Neural progenitor cell (in vitro differentiated cells): Measurements from ENCODE around the gene ATP1A1.

Experiments
- EZH2 ChIP-seq: fragments of 200-600 bp; sonication (generic); IDR thresholded peaks from 2 replicates; pipeline ENCODE4 v1.6.1; 2017; ENCODE audit warnings: antibody characterized with exemption, mild to moderate bottlenecking, moderate library complexity
- TF ChIP-seq, protein P1 (sequence below): fragments of 200-600 bp; sonication (generic); IDR thresholded peaks from 2 replicates; pipeline ENCODE4 v1.5.1; 2017; ENCODE audit warnings: antibody characterized with exemption, mild to moderate bottlenecking

DNA sequence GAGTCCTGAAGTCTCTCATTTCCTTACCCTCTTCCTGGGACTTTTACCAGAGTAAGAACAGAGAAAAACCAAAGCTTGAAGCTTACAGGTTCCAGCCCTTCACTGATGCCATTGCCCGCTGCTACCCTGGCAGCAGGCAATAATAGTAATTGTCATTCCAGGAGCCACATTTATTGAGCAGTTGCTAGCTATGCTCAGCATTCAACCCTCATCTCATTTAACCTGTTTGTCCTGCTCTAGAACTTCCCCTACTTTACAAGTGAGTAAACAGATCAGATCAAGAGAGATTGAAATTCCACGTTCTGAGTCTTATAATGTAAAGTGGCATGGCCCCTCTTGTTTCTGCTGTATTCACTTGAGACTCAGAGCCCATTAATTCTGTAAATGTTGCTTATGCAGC lies 80.4 kb downstream of the ATP1A1 start:
- TF ChIP-seq, protein P1, sequence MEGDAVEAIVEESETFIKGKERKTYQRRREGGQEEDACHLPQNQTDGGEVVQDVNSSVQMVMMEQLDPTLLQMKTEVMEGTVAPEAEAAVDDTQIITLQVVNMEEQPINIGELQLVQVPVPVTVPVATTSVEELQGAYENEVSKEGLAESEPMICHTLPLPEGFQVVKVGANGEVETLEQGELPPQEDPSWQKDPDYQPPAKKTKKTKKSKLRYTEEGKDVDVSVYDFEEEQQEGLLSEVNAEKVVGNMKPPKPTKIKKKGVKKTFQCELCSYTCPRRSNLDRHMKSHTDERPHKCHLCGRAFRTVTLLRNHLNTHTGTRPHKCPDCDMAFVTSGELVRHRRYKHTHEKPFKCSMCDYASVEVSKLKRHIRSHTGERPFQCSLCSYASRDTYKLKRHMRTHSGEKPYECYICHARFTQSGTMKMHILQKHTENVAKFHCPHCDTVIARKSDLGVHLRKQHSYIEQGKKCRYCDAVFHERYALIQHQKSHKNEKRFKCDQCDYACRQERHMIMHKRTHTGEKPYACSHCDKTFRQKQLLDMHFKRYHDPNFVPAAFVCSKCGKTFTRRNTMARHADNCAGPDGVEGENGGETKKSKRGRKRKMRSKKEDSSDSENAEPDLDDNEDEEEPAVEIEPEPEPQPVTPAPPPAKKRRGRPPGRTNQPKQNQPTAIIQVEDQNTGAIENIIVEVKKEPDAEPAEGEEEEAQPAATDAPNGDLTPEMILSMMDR = no peak
- TF ChIP-seq EZH2 = no peak
